MM.1S (cell line): ENCODE measurements around the gene KAT2B.

Experiments used
- CTCF ChIP-seq: fragments of 300-600 bp; sonication (generic); IDR thresholded peaks from 2 replicates; pipeline ENCODE4 v1.5.1; 2016; ENCODE audit warnings: antibody characterized with exemption, low read length, mixed read lengths
- EZH2phosphoT487 ChIP-seq: fragments of 300-600 bp; sonication (generic); IDR thresholded peaks from 2 replicates; pipeline ENCODE4 v1.6.1; 2018; ENCODE audit warnings: antibody characterized with exemption, low read length

- TF ChIP-seq CTCF, result no peak
- TF ChIP-seq EZH2phosphoT487, result no peak
Observed at GRCh38 chr3:19997502-19997901, 42.7 kb upstream of the KAT2B start.
